Measurements from ENCODE around the gene XCR1. TPM values are rescaled to one million over a fixed set of nuclear protein-coding genes. Genes with fewer than 3 reads are reported as not detected.

The XCR1 gene
- total RNA-seq, 1 experiment from 2014 or later = 0.02 TPM

- no peak for TF ChIP-seq ZNF121 (CRISPR knock-in tag; IDR thresholded peaks at IDR 0.05)
Measured at GRCh38 chr3:46075816-46076215, 48.5 kb upstream of the XCR1 start (continued).

GRCh38 chr3:46071222-46071858 is 44.1 kb upstream of the XCR1 start:
- Mint-ChIP-seq H3K27me3 (ENCODE audit: low read depth) (no peaks in the 10 kb centered on the region), H3K9me3 (peaks cover 11% of the 10 kb centered on the region; the same call in 1 of the 2 replicates), H3K4me1 (peaks cover 13% of the 10 kb centered on the region), H3K27ac (no peak overlapping the region), H3K4me3 (no peak overlapping the region), H3K36me3 (no peaks in the 10 kb centered on the region)
- no peak for DNase-seq (ENCODE audit: low spot score)
- ChIA-PET CTCF (no interaction called here), POLR2A (no interaction called here)
- no peak for ATAC-seq
- TF ChIP-seq NFYB (CRISPR knock-in tag; conservative IDR thresholded peaks at IDR 0.05; ENCODE audit: low read depth) (no peak), NFE2L1 (CRISPR knock-in tag; IDR thresholded peaks at IDR 0.05) (no peak), NFATC4 (CRISPR knock-in tag; IDR thresholded peaks at IDR 0.05) (no peak), HMGXB4 (CRISPR knock-in tag; IDR thresholded peaks at IDR 0.05) (no peak), MLX (CRISPR knock-in tag; IDR thresholded peaks at IDR 0.05) (no peak), ZNF512 (CRISPR knock-in tag; IDR thresholded peaks at IDR 0.05; ENCODE audit: borderline replicate concordance) (no peak), USF2 (CRISPR knock-in tag; IDR thresholded peaks at IDR 0.05) (no peak), TP53 (CRISPR knock-in tag; IDR thresholded peaks at IDR 0.05) (no peak), ARID4B (CRISPR knock-in tag; IDR thresholded peaks at IDR 0.05; ENCODE audit: borderline replicate concordance) (no peak), E2F4 (CRISPR knock-in tag; IDR thresholded peaks at IDR 0.05; ENCODE audit: borderline replicate concordance, low read depth) (no peak), PRDM15 (CRISPR knock-in tag; IDR thresholded peaks at IDR 0.05) (no peak), PRRX2 (CRISPR knock-in tag; IDR thresholded peaks at IDR 0.05) (no peak), ZNF425 (CRISPR knock-in tag; conservative IDR thresholded peaks at IDR 0.05) (no peak), ELF4 (CRISPR knock-in tag; IDR thresholded peaks at IDR 0.05; ENCODE audit: low read depth) (no peak), PREB (CRISPR knock-in tag; IDR thresholded peaks at IDR 0.05; ENCODE audit: borderline replicate concordance) (no peak), CBFB (CRISPR knock-in tag; IDR thresholded peaks at IDR 0.05; ENCODE audit: low read depth) (no peak)
